K562 (cell line): ENCODE results near the gene DCST1. TPM values are rescaled to one million over a fixed set of nuclear protein-coding genes. Genes with fewer than 3 reads are reported as not detected.

Source experiments
- CBX5 ChIP-seq: IDR thresholded peaks from 2 replicates; pipeline ENCODE4 v1.6.1; 2014; ENCODE audit warnings: low read depth, borderline replicate concordance
- CLOCK ChIP-seq: fragments of 250-450 bp; sonication (Bioruptor Pico); IDR thresholded peaks from 2 replicates; pipeline ENCODE4 v1.4.0; 2020; ENCODE audit warnings: mild to moderate bottlenecking, moderate library complexity, borderline replicate concordance
- DMBX1 ChIP-seq: fragments of 250-450 bp; sonication (Bioruptor Pico); IDR thresholded peaks from 2 replicates; pipeline ENCODE4 v1.8.0; 2022; ENCODE audit warnings: inconsistent platforms, mild to moderate bottlenecking, moderate library complexity, borderline replicate concordance
- FIP1L1 ChIP-seq: fragments of 200-400 bp; formaldehyde crosslinking; IDR thresholded peaks from 2 replicates; pipeline ENCODE4 v1.6.1; 2018; ENCODE audit warnings: mild to moderate bottlenecking, low read depth, low read length; ENCODE audit not compliant: poor library complexity, severe bottlenecking
- FOXK2 ChIP-seq, 2 experiments: fragments of 450-650 bp; IDR thresholded peaks in 1 of 2; conservative IDR thresholded peaks in 1 of 2; 2 replicates each; pipeline ENCODE4 v1.6.1; 2016; ENCODE audit warnings: low read depth in 2 of 2, mild to moderate bottlenecking in 1 of 2
- FUS ChIP-seq: fragments of 200-400 bp; formaldehyde crosslinking; optimal IDR thresholded peaks from 2 replicates; pipeline ENCODE3; 2017; ENCODE audit warnings: low read depth, low read length
- HDAC1 ChIP-seq, 2 experiments: fragments of 450-650 bp; IDR thresholded peaks; 2 replicates each; pipeline ENCODE4 v1.6.1; 2016 to 2017; ENCODE audit warnings: inconsistent platforms in 1 of 2, mild to moderate bottlenecking in 1 of 2, moderate library complexity in 1 of 2
- HMGXB4 ChIP-seq: sonication (generic); formaldehyde crosslinking; IDR thresholded peaks from 2 replicates; pipeline ENCODE4 v1.8.1; 2023; ENCODE audit warnings: mild to moderate bottlenecking, missing genetic modification reagents
- KDM1A ChIP-seq, 2 experiments: fragments of 450-650 bp; IDR thresholded peaks; 2 replicates each; pipeline ENCODE4 v1.6.1; 2016; ENCODE audit warnings: mild to moderate bottlenecking in 2 of 2
- KDM2B ChIP-seq: fragments of 250-450 bp; sonication (Bioruptor Pico); IDR thresholded peaks from 2 replicates; pipeline ENCODE4 v1.8.0; 2021; ENCODE audit warnings: mild to moderate bottlenecking, moderate library complexity
- MCM3 ChIP-seq: fragments of 450-650 bp; IDR thresholded peaks from 2 replicates; pipeline ENCODE4 v1.6.1; 2016
- NCOR1 ChIP-seq: fragments of 450-650 bp; IDR thresholded peaks from 2 replicates; pipeline ENCODE4 v1.6.1; 2016; ENCODE audit warnings: mild to moderate bottlenecking, moderate library complexity
- NR1H2 ChIP-seq: sonication (generic); formaldehyde crosslinking; IDR thresholded peaks from 2 replicates; pipeline ENCODE4 v1.4.0; 2020; ENCODE audit warnings: mild to moderate bottlenecking, missing genetic modification reagents
- NR2C1 ChIP-seq, 2 experiments: fragments of 450-650 bp; IDR thresholded peaks; 2 replicates each; pipeline ENCODE4 v1.6.1; 2017; ENCODE audit warnings: mild to moderate bottlenecking in 2 of 2, antibody characterized with exemption in 1 of 2, inconsistent platforms in 1 of 2, missing compliant biosample characterization in 1 of 2, missing genetic modification characterization in 1 of 2
- PYGO2 ChIP-seq: fragments of 450-650 bp; IDR thresholded peaks from 2 replicates; pipeline ENCODE4 v1.6.1; 2016; ENCODE audit warnings: mild to moderate bottlenecking, missing genetic modification characterization, moderate library complexity, missing compliant biosample characterization
- RBBP5 ChIP-seq: fragments of 200-600 bp; sonication (generic); IDR thresholded peaks from 2 replicates; pipeline ENCODE4 v1.6.1; 2012; ENCODE audit warnings: borderline replicate concordance, mild to moderate bottlenecking, low read length, control low read depth, inconsistent platforms; ENCODE audit not compliant: insufficient read depth, poor library complexity, severe bottlenecking
- TCF3 ChIP-seq: sonication (generic); formaldehyde crosslinking; IDR thresholded peaks from 2 replicates; pipeline ENCODE4 v1.4.0; 2020; ENCODE audit warnings: mild to moderate bottlenecking, missing genetic modification reagents
- TRIM25 ChIP-seq: fragments of 450-650 bp; IDR thresholded peaks from 2 replicates; pipeline ENCODE4 v1.7.0; 2016; ENCODE audit warnings: borderline replicate concordance
- ZBED1 ChIP-seq: IDR thresholded peaks from 2 replicates; pipeline ENCODE4 v1.6.1; 2014
- ZC3H11A ChIP-seq: IDR thresholded peaks from 2 replicates; pipeline ENCODE4 v1.6.1; 2012; ENCODE audit warnings: low read depth, low read length, improper control_type of control experiment
- ZNF239 ChIP-seq: fragments of 250-450 bp; sonication (Bioruptor Pico); IDR thresholded peaks from 2 replicates; pipeline ENCODE4 v1.4.0; 2020; ENCODE audit warnings: mild to moderate bottlenecking
- ZNF24 ChIP-seq: fragments of 450-650 bp; IDR thresholded peaks from 2 replicates; pipeline ENCODE4 v1.6.1; 2016
- ZNF3 ChIP-seq: fragments of 250-450 bp; sonication (Bioruptor Pico); IDR thresholded peaks from 2 replicates; pipeline ENCODE4 v1.5.0; 2021; ENCODE audit warnings: mild to moderate bottlenecking, moderate library complexity
- ZNF507 ChIP-seq: conservative IDR thresholded peaks from 2 replicates; pipeline ENCODE4 v1.6.1; 2017; ENCODE audit warnings: missing genetic modification characterization, missing compliant biosample characterization
- polyA plus RNA-seq, 8 experiments: library from polyadenylated mRNA; depleted of rRNA in 4 of 8; stranded (reverse) in 5 of 8; unstranded in 3 of 8; fragments of >200 nt; fragmentation: Nextera tagmentation in 2 of 8; fragmentation: Illumina TruSeq in 1 of 8; extraction: Ambion mirVana in 2 of 8; extraction: Trizol in 1 of 8; gene quantifications; 2 replicates each; pipeline versions ENCODE4 v1.2.1 to v1.2.3, GENCODE V29; 2011 to 2014; ENCODE audit warnings: inconsistent platforms in 1 of 8, missing spikeins in 1 of 8
- total RNA-seq, 7 experiments: library from RNA; depleted of rRNA in 6 of 7; stranded (reverse); fragments of >200 nt in 6 of 7; fragmentation: Illumina TruSeq in 2 of 7; extraction: Trizol in 2 of 7; gene quantifications; 2 replicates each; pipeline versions ENCODE4 v1.2.1 to v1.2.3, GENCODE V29; 2011 to 2021; ENCODE audit warnings: low replicate concordance in 1 of 7

Gene DCST1
- total and polyA plus RNA-seq, 9 of the 15 experiments (the other 6 are each of a cell fraction or from before 2014, with no cell fraction given): not detected

GRCh38 chr1:154994591-154994990 lies 39.0 kb upstream of the DCST1 start (continued):
- no peak for TF ChIP-seq TRIM25
- no peak for TF ChIP-seq DMBX1
- TF ChIP-seq HDAC1 (IDR thresholded peaks at IDR 0.05): 0 out of 4 replicates have a peak, but pooled peaks of 1 of the 2 experiments have one; percentile 13
- peak in 1 of 2 experiments; percentile 43; a peak in 1 of 4 replicates for TF ChIP-seq FOXK2 (conservative IDR thresholded peaks at IDR 0.05 in 1 of 2, IDR thresholded peaks at IDR 0.05 in 1 of 2; ENCODE audit: low read depth in 2 of 2)
- TF ChIP-seq NR1H2 (CRISPR knock-in tag): no peak
- TF ChIP-seq FUS: no peak
- TF ChIP-seq ZNF507: no peak
- no peak for TF ChIP-seq ZNF3 (CRISPR knock-in tag)
- TF ChIP-seq ZNF239: no peak
- no peak for TF ChIP-seq KDM2B (CRISPR knock-in tag)
- TF ChIP-seq RBBP5: no peak
- TF ChIP-seq KDM1A (IDR thresholded peaks at IDR 0.05): no peak
- no peak for TF ChIP-seq NR2C1 (IDR thresholded peaks at IDR 0.05)
- TF ChIP-seq NR2C1 (tag; IDR thresholded peaks at IDR 0.05): no peak
- no peak for TF ChIP-seq MCM3
- TF ChIP-seq PYGO2: no peak
- TF ChIP-seq ZC3H11A: no peak
- TF ChIP-seq FIP1L1: no peak
- TF ChIP-seq CBX5: no peak
- no peak for TF ChIP-seq NCOR1
- peak; percentile 94; the same call in 1 of the 2 replicates for TF ChIP-seq ZBED1
- no peak for TF ChIP-seq ZNF24
- TF ChIP-seq HMGXB4 (CRISPR knock-in tag): no peak
- TF ChIP-seq TCF3 (CRISPR knock-in tag): peak; percentile 20; the same call in 1 of the 2 replicates
- no peak for TF ChIP-seq CLOCK (CRISPR knock-in tag)
